SJCRH30 (cell line): ENCODE data around the gene KLHL1. TPM values are rescaled to one million over a fixed set of nuclear protein-coding genes. Genes with fewer than 3 reads are reported as not detected.

Experiments
- DNase-seq, 2 experiments: peaks; one replicate each; pipeline ENCODE4 v3.0.0-alpha.2; 2015 to 2020
- H3K27ac ChIP-seq: fragments of 250-450 bp; sonication (Bioruptor Pico); 2 replicates; pipeline ENCODE4 v1.5.1; 2020; ENCODE audit warnings: mild to moderate bottlenecking, moderate library complexity
- H3K27me3 ChIP-seq: fragments of 250-450 bp; sonication (Bioruptor Pico); 2 replicates; pipeline ENCODE4 v1.5.1; 2020; ENCODE audit warnings: mild to moderate bottlenecking, moderate library complexity
- H3K36me3 ChIP-seq: fragments of 250-450 bp; sonication (Bioruptor Pico); 2 replicates; pipeline ENCODE4 v1.5.1; 2020; ENCODE audit warnings: mild to moderate bottlenecking, moderate library complexity
- H3K4me1 ChIP-seq: fragments of 250-450 bp; sonication (Bioruptor Pico); 2 replicates; pipeline ENCODE4 v1.5.1; 2020; ENCODE audit warnings: mild to moderate bottlenecking, moderate library complexity
- H3K4me3 ChIP-seq: fragments of 250-450 bp; sonication (Bioruptor Pico); 2 replicates; pipeline ENCODE4 v1.5.1; 2020; ENCODE audit warnings: mild to moderate bottlenecking, moderate library complexity
- H3K9me3 ChIP-seq: fragments of 250-450 bp; sonication (Bioruptor Pico); replicated peaks from 2 replicates; pipeline ENCODE4 v1.5.1; 2020; ENCODE audit warnings: mild to moderate bottlenecking, moderate library complexity
- total RNA-seq: library from RNA; depleted of rRNA; stranded (reverse); fragments of >200 nt; shearing (Covaris generic); gene quantifications from 2 replicates; pipeline ENCODE4 v1.2.3, GENCODE V29; 2014

Gene KLHL1
- total RNA-seq, 1 experiment from 2014 or later: not detected

DNA sequence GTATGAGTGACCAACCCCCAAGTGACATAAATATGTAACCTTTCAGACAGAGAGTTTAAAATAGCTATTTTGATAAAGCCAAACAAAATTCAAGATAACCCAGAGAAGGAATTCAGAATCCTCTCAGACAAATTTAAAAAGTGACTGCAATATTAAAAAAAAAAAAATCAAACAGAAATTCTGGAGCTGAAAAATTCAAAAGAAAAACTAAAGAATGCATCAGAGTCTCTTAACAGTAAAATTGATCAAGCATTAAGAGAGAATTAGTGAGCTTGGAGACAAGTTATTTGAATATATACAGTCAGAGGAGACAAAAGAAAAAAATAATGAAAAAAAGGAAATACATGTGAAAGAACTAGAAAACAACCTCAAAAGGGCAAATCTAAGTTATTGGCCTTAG lies 53.7 kb downstream of the KLHL1 start:
- no peak for DNase-seq
- Histone ChIP-seq H3K36me3 (no peaks in the 10 kb centered on the region), H3K4me1 (no peaks in the 10 kb centered on the region), H3K4me3 (no peak overlapping the region), H3K27me3 (no peaks in the 10 kb centered on the region), H3K9me3 (no peaks in the 10 kb centered on the region), H3K27ac (no peak overlapping the region)

- Histone ChIP-seq H3K4me1 (no peaks in the 10 kb centered on the region), H3K36me3 (no peaks in the 10 kb centered on the region), H3K4me3 (no peak overlapping the region), H3K27me3 (no peaks in the 10 kb centered on the region), H3K9me3 (no peaks in the 10 kb centered on the region), H3K27ac (no peak overlapping the region)
- no peak for DNase-seq
Observed at GRCh38 chr13:70051531-70051930, 56.7 kb downstream of the KLHL1 start.

- Histone ChIP-seq H3K4me1 (no peaks in the 10 kb centered on the region), H3K9me3 (no peaks in the 10 kb centered on the region), H3K27ac (no peak overlapping the region), H3K36me3 (no peaks in the 10 kb centered on the region), H3K4me3 (no peak overlapping the region), H3K27me3 (no peaks in the 10 kb centered on the region)
- DNase-seq: no peak
Observed at GRCh38 chr13:70043685-70044084, 64.6 kb downstream of the KLHL1 start.

GRCh38 chr13:70042193-70042592 lies 66.1 kb downstream of the KLHL1 start:
- no peaks in the 10 kb centered on the region for H3K4me1 ChIP-seq
- H3K27me3 ChIP-seq: no peaks in the 10 kb centered on the region
- no peaks in the 10 kb centered on the region for H3K9me3 ChIP-seq
- no peak for DNase-seq
- no peak overlapping the region for H3K4me3 ChIP-seq
- H3K27ac ChIP-seq: no peak overlapping the region
- no peaks in the 10 kb centered on the region for H3K36me3 ChIP-seq

- no peaks in the 10 kb centered on the region for H3K36me3 ChIP-seq
- H3K27ac ChIP-seq: no peak overlapping the region
- H3K27me3 ChIP-seq: no peaks in the 10 kb centered on the region
- H3K9me3 ChIP-seq: no peaks in the 10 kb centered on the region
- H3K4me1 ChIP-seq: no peaks in the 10 kb centered on the region
- no peak overlapping the region for H3K4me3 ChIP-seq
- no peak for DNase-seq
Observed at GRCh38 chr13:70034286-70034685, 74.0 kb downstream of the KLHL1 start.

GRCh38 chr13:70027551-70027950 lies 80.7 kb downstream of the KLHL1 start:
- peak in 1 of 2 experiments; percentile 39 for DNase-seq
- H3K36me3 ChIP-seq: no peaks in the 10 kb centered on the region
- H3K4me1 ChIP-seq: no peaks in the 10 kb centered on the region
- H3K9me3 ChIP-seq: no peaks in the 10 kb centered on the region
- H3K4me3 ChIP-seq: no peak overlapping the region
- no peaks in the 10 kb centered on the region for H3K27me3 ChIP-seq
- no peak overlapping the region for H3K27ac ChIP-seq

DNA sequence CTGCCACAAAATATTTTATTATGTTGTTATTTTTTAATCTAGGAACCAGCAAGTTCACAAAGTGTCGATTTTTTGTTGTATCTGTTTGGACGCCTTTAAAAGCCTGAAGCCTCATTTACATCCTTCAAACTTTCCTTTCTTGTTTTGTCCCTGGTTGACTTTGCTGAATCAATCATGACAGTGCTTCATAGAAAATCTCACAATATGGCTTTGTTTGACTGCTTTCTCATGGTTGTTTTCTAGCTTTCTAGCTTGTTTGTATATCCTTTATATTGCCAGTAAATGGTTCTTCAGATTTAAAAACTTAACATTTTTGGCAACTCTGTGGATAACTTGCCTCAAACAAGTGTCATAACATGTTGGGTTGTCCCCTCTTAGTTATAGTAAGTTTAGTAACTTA lies 84.7 kb downstream of the KLHL1 start:
- H3K27ac ChIP-seq: no peak overlapping the region
- H3K4me3 ChIP-seq: no peak overlapping the region
- no peaks in the 10 kb centered on the region for H3K9me3 ChIP-seq
- no peaks in the 10 kb centered on the region for H3K27me3 ChIP-seq
- H3K36me3 ChIP-seq: no peaks in the 10 kb centered on the region
- no peak for DNase-seq
- H3K4me1 ChIP-seq: no peaks in the 10 kb centered on the region

DNA sequence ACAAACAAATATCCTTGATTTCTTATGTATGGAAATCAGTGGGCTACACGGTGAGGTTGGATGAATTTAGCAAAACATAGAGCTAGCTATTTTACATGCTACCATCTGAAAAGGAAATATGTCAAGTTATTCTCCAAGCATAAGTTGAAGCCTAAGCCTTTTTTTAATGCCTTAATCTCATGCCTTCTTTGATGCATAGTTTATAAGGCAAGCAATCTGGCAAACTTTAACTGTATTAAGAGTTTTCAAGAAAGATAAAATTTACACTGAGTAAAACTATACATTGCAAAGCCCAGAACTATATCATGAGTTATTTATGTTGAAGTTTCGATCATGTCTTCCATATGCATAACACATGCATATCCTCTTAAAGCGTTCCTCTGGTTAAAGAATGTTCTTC lies 85.6 kb downstream of the KLHL1 start:
- Histone ChIP-seq H3K27me3 (no peaks in the 10 kb centered on the region), H3K27ac (no peak overlapping the region), H3K36me3 (no peaks in the 10 kb centered on the region), H3K9me3 (no peaks in the 10 kb centered on the region), H3K4me3 (no peak overlapping the region), H3K4me1 (no peaks in the 10 kb centered on the region)
- DNase-seq: no peak

GRCh38 chr13:70016116-70016515 lies 92.1 kb downstream of the KLHL1 start:
- no peaks in the 10 kb centered on the region for H3K4me1 ChIP-seq
- DNase-seq: no peak
- no peaks in the 10 kb centered on the region for H3K9me3 ChIP-seq
- no peak overlapping the region for H3K4me3 ChIP-seq
- H3K27me3 ChIP-seq: no peaks in the 10 kb centered on the region
- H3K36me3 ChIP-seq: no peaks in the 10 kb centered on the region
- no peak overlapping the region for H3K27ac ChIP-seq

DNA sequence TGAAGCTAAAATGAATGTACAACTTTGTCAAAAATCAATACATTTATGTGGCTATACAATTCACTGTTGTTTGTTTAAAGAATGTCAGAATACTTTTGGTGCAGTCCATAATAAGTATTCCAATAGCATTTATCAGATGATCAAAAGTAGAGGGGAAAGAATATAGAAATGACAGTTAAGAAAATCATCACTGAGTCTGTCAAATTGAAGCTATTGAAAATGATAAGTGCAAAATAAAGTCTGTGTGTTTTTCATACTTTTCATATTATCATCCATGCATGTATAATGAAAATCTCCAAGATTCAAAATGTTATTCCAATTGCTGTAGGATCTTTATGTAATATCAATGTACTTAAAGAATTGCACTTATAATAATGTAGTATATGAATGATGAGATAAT lies 93.9 kb downstream of the KLHL1 start:
- no peaks in the 10 kb centered on the region for H3K9me3 ChIP-seq
- DNase-seq: no peak
- H3K4me1 ChIP-seq: no peaks in the 10 kb centered on the region
- H3K36me3 ChIP-seq: no peaks in the 10 kb centered on the region
- H3K27ac ChIP-seq: no peak overlapping the region
- H3K27me3 ChIP-seq: no peaks in the 10 kb centered on the region
- H3K4me3 ChIP-seq: no peak overlapping the region

- Histone ChIP-seq H3K4me3 (no peak overlapping the region), H3K27me3 (no peaks in the 10 kb centered on the region), H3K9me3 (no peaks in the 10 kb centered on the region), H3K36me3 (no peaks in the 10 kb centered on the region), H3K27ac (no peak overlapping the region), H3K4me1 (no peaks in the 10 kb centered on the region)
- DNase-seq: no peak
Observed at GRCh38 chr13:69999875-70000274, 108.4 kb downstream of the KLHL1 start.

DNA sequence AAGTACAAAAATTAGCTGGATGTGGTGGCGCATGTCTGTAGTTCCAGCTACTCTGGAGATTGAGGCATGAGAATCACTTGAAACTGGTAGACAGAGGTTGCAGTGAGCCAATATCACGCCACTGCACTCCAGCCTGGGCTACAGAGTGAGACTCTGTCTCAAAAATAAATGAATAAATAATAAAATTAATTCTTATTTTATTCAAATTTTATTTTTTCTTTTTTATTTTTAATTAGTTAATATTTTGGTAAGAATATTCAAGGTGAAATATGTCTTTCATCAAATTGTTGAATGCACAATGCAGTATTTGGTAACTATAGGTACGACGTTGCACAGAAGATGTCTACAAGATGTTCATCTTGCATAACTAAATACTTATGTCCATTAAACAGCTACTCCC lies 111.2 kb downstream of the KLHL1 start:
- no peak for DNase-seq
- no peak overlapping the region for H3K4me3 ChIP-seq

GRCh38 chr13:69980799-69981198 lies 127.5 kb downstream of the KLHL1 start:
- H3K9me3 ChIP-seq: no peaks in the 10 kb centered on the region
- H3K27ac ChIP-seq: no peak overlapping the region
- no peak for DNase-seq
- no peaks in the 10 kb centered on the region for H3K27me3 ChIP-seq
- no peaks in the 10 kb centered on the region for H3K4me1 ChIP-seq
- no peaks in the 10 kb centered on the region for H3K36me3 ChIP-seq
- no peak overlapping the region for H3K4me3 ChIP-seq

More for the DNA sequence above, 111.2 kb downstream of the KLHL1 start:
- no peaks in the 10 kb centered on the region for H3K27me3 ChIP-seq
- H3K4me1 ChIP-seq: no peaks in the 10 kb centered on the region
- no peaks in the 10 kb centered on the region for H3K9me3 ChIP-seq
- no peak overlapping the region for H3K27ac ChIP-seq
- H3K36me3 ChIP-seq: no peaks in the 10 kb centered on the region

DNA sequence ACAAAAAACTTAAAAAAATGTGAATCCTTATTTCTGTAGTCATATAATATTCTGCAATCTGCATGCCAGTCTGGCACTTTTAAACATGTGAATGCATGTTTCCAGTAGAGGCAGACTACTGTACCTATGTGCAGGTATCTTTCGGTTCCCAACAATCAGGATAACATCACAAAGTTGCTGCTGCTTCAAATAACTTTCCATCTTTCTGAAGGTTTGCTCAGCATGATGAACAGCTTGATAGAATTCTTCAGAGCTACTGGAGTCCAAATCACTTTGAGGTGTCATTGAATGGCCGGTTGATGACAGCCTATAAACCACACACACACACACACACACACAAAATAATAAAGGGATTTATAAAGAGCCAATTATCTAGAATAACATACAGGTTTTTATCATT lies 132.8 kb downstream of the KLHL1 start:
- DNase-seq: no peak
- no peaks in the 10 kb centered on the region; the same call in 1 of the 2 replicates for H3K4me1 ChIP-seq
- H3K4me3 ChIP-seq: no peak overlapping the region
- H3K27ac ChIP-seq: no peak overlapping the region
- H3K36me3 ChIP-seq: no peaks in the 10 kb centered on the region
- H3K9me3 ChIP-seq: no peaks in the 10 kb centered on the region
- no peaks in the 10 kb centered on the region for H3K27me3 ChIP-seq

DNA sequence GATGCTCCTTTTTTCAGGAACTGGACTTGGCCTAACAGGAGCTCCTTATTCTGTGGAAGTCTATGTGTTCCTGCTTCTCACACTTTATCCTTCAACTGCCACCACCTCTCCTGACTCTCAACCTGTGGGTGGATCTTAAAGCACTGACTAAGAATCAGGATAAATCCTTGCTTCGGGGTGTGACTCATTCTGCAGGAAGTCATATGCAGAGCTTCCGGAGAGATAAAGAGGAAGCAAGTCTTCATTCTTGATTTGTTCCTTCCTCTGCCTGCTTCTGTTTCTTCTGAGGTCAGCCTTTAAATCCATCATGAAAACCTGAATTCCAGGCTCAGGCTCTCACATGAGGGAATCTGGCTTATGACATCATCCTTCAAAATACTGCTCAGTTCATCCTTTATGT lies 137.7 kb downstream of the KLHL1 start:
- Histone ChIP-seq H3K4me3 (no peak overlapping the region), H3K27me3 (no peaks in the 10 kb centered on the region), H3K27ac (no peak overlapping the region), H3K4me1 (no peaks in the 10 kb centered on the region; the same call in 1 of the 2 replicates), H3K36me3 (no peaks in the 10 kb centered on the region), H3K9me3 (no peaks in the 10 kb centered on the region)
- DNase-seq: peak; percentile 3 to 15

DNA sequence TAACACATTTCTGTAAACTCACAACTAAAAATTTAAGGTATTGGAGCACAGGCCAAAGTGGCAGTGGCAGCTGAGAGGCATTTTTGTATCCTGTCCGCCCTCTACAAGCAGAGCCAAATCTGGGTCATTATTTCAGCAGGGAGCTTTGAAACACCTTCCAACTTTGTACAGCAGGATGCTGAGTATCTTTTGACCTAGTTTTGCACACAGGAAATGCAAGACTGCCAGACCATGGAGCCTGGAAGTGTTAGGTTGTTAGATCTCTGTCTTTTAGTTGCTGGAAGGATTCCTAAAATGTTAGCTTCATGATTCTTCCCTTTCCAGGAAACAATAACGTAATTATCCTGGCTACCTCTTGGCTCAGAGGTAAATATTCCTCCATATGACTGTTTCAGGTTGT lies 149.2 kb downstream of the KLHL1 start:
- DNase-seq: no peak
- H3K36me3 ChIP-seq: no peaks in the 10 kb centered on the region
- H3K4me3 ChIP-seq: no peak overlapping the region
- H3K27ac ChIP-seq: no peak overlapping the region
- H3K27me3 ChIP-seq: no peaks in the 10 kb centered on the region
- no peaks in the 10 kb centered on the region for H3K4me1 ChIP-seq
- no peaks in the 10 kb centered on the region for H3K9me3 ChIP-seq

DNA sequence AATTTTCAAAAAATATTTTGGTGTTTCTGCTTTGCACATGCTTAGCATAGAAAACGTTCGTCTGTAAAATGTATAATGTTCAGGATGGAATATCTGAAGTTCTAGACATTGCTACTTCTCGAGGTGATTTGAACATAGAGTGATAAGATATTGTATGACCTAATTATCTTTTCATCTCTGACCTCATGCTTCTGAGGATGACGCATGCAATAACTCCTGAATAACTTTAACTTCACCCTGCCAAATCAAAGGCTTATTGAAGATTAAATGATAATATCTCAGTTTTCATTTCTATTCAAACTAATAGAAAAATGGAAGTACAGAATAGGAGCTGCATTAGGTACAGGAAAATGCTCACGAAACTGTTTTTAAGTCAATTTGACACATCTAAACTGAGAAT lies 151.4 kb downstream of the KLHL1 start:
- no peak for DNase-seq
- no peaks in the 10 kb centered on the region for H3K9me3 ChIP-seq
- no peaks in the 10 kb centered on the region for H3K4me1 ChIP-seq
- H3K36me3 ChIP-seq: no peaks in the 10 kb centered on the region
- H3K4me3 ChIP-seq: no peak overlapping the region
- no peaks in the 10 kb centered on the region for H3K27me3 ChIP-seq
- H3K27ac ChIP-seq: no peak overlapping the region
